ENCODE measurements around the gene REPS2.

Gene REPS2

DNA sequence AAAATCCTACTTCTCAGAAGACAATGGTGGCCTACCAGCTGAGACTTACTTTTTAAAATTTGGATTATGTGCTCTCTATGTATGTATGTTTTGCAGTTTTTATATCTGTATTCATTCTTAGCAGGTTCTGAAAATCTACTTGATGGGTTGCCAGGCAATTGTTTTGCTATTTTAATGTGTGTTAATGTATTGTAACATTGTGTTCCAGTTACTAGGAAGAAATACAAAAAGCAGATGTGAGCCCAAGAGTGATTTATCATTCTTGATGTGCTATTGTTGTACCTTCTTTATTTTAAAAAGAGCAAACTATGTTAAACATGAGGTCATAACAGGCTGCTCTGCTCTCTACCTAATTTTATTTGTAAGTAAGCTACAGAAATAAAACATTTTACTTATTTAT, 81.9 kb downstream of the REPS2 start:
- DNase-seq (ENCODE audit: low spot score) (no peak), ATAC-seq (ENCODE audit: low read depth) (no peak)
- TF ChIP-seq, protein P1, sequence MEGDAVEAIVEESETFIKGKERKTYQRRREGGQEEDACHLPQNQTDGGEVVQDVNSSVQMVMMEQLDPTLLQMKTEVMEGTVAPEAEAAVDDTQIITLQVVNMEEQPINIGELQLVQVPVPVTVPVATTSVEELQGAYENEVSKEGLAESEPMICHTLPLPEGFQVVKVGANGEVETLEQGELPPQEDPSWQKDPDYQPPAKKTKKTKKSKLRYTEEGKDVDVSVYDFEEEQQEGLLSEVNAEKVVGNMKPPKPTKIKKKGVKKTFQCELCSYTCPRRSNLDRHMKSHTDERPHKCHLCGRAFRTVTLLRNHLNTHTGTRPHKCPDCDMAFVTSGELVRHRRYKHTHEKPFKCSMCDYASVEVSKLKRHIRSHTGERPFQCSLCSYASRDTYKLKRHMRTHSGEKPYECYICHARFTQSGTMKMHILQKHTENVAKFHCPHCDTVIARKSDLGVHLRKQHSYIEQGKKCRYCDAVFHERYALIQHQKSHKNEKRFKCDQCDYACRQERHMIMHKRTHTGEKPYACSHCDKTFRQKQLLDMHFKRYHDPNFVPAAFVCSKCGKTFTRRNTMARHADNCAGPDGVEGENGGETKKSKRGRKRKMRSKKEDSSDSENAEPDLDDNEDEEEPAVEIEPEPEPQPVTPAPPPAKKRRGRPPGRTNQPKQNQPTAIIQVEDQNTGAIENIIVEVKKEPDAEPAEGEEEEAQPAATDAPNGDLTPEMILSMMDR (IDR thresholded peaks at IDR 0.05; ENCODE audit: poor library complexity, severe bottlenecking): no peak
- Histone ChIP-seq H3K4me1 (ENCODE audit: insufficient read depth, poor library complexity, severe bottlenecking) (peaks cover 10% of the 10 kb centered on the region), H3K27ac (ENCODE audit: poor library complexity, severe bottlenecking) (no peak overlapping the region), H3K9me3 (ENCODE audit: severe bottlenecking) (no peaks in the 10 kb centered on the region), H3K4me3 (ENCODE audit: severe bottlenecking) (no peak overlapping the region), H3K36me3 (ENCODE audit: low read depth) (no peaks in the 10 kb centered on the region), H3K27me3 (ENCODE audit: insufficient read depth, poor library complexity, severe bottlenecking) (no peaks in the 10 kb centered on the region)

- no peak overlapping the region for H3K27ac ChIP-seq (ENCODE audit: poor library complexity, severe bottlenecking)
- H3K27me3 ChIP-seq (ENCODE audit: insufficient read depth, poor library complexity, severe bottlenecking): no peaks in the 10 kb centered on the region
- H3K36me3 ChIP-seq (ENCODE audit: low read depth): no peaks in the 10 kb centered on the region
- no peaks in the 10 kb centered on the region for H3K9me3 ChIP-seq (ENCODE audit: severe bottlenecking)
- ATAC-seq (ENCODE audit: low read depth) (no peak), DNase-seq (ENCODE audit: low spot score) (no peak)
- peaks cover 10% of the 10 kb centered on the region for H3K4me1 ChIP-seq (ENCODE audit: insufficient read depth, poor library complexity, severe bottlenecking)
- no peak overlapping the region for H3K4me3 ChIP-seq (ENCODE audit: severe bottlenecking)
- TF ChIP-seq, protein P1 (IDR thresholded peaks at IDR 0.05; ENCODE audit: poor library complexity, severe bottlenecking): no peak
Observed at GRCh38 chrX:17030092-17030491, 83.6 kb downstream of the REPS2 start.

- Histone ChIP-seq H3K4me1 (ENCODE audit: insufficient read depth, poor library complexity, severe bottlenecking) (peaks cover 10% of the 10 kb centered on the region), H3K27me3 (ENCODE audit: insufficient read depth, poor library complexity, severe bottlenecking) (no peaks in the 10 kb centered on the region), H3K36me3 (ENCODE audit: low read depth) (no peaks in the 10 kb centered on the region), H3K9me3 (ENCODE audit: severe bottlenecking) (no peaks in the 10 kb centered on the region), H3K27ac (ENCODE audit: poor library complexity, severe bottlenecking) (no peak overlapping the region), H3K4me3 (ENCODE audit: severe bottlenecking) (no peak overlapping the region)
- DNase-seq (ENCODE audit: low spot score) (no peak), ATAC-seq (ENCODE audit: low read depth) (no peak)
- TF ChIP-seq, protein P1 (IDR thresholded peaks at IDR 0.05; ENCODE audit: poor library complexity, severe bottlenecking): no peak
Observed at GRCh38 chrX:17030580-17031270, 84.3 kb downstream of the REPS2 start.

- peak; percentile 23; the same call in 1 of the 3 replicates for ATAC-seq (ENCODE audit: low read depth)
- peak overlapping the region; percentile 55 for H3K27ac ChIP-seq (ENCODE audit: poor library complexity, severe bottlenecking)
- DNase-seq (ENCODE audit: low spot score): no peak
- no peaks in the 10 kb centered on the region for H3K36me3 ChIP-seq (ENCODE audit: low read depth)
- H3K4me3 ChIP-seq (ENCODE audit: severe bottlenecking): no peak overlapping the region
- TF ChIP-seq, protein P1 (IDR thresholded peaks at IDR 0.05; ENCODE audit: poor library complexity, severe bottlenecking): no peak
- no peaks in the 10 kb centered on the region for H3K27me3 ChIP-seq (ENCODE audit: insufficient read depth, poor library complexity, severe bottlenecking)
- no peaks in the 10 kb centered on the region for H3K9me3 ChIP-seq (ENCODE audit: severe bottlenecking)
- peaks cover 10% of the 10 kb centered on the region for H3K4me1 ChIP-seq (ENCODE audit: insufficient read depth, poor library complexity, severe bottlenecking)
Observed at GRCh38 chrX:17031827-17032226, 85.4 kb downstream of the REPS2 start.

DNA sequence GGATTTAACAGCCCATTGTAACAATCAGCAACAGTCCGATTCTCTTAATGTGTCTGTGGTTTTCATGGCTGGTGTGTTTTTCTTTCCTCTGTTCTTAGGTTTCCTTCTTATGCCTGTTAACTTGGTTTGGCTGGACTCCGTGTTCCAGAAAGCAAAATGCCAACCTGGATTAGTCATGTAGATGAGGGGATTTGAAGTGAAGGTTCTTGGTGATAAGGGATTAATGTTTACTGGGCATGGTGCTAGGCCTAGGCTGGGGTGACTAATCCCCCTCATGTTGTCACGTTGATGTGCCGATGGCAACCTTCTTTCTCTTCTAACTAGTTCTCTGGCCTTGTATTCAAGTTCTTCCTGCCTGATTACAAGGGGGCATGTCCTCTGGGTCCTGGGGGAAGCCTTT, 85.9 kb downstream of the REPS2 start:
- Histone ChIP-seq H3K9me3 (ENCODE audit: severe bottlenecking) (no peaks in the 10 kb centered on the region), H3K27ac (ENCODE audit: poor library complexity, severe bottlenecking) (peak overlapping the region; percentile 55), H3K4me3 (ENCODE audit: severe bottlenecking) (no peak overlapping the region), H3K36me3 (ENCODE audit: low read depth) (no peaks in the 10 kb centered on the region), H3K27me3 (ENCODE audit: insufficient read depth, poor library complexity, severe bottlenecking) (no peaks in the 10 kb centered on the region), H3K4me1 (ENCODE audit: insufficient read depth, poor library complexity, severe bottlenecking) (peaks cover 10% of the 10 kb centered on the region)
- DNase-seq (ENCODE audit: low spot score) (no peak), ATAC-seq (ENCODE audit: low read depth) (peak; percentile 84)
- TF ChIP-seq, protein P1 (IDR thresholded peaks at IDR 0.05; ENCODE audit: poor library complexity, severe bottlenecking): no peak

Measured in RWPE2 (cell line).